Left lobe of liver (tissue), 2 donors: ENCODE measurements around the gene SLF2. TPM values are rescaled to one million over a fixed set of nuclear protein-coding genes. Genes with fewer than 3 reads are reported as not detected.

ENCODE experiments used
- ATAC-seq: fragments of 200-7000 bp; cut with Tn5 transposase; one replicate; pipeline ENCODE4 v1.9.1; 2020; ENCODE audit warnings: mild to moderate bottlenecking, moderate library complexity
- DNase-seq: peaks from one replicate; pipeline ENCODE4 v3.0.0-alpha.2; 2020; ENCODE audit warnings: low spot score
- total RNA-seq: library from RNA; stranded (reverse); gene quantifications from one replicate; pipeline ENCODE4 v1.2.1, GENCODE V29; 2021
- donor health status: DM: no; HTN: no; CAD: no; lungs with moderate emphysema.
- donor health status: DM: no; HTN: yes; CAD: no.

Gene SLF2
- total RNA-seq, 1 donor from 2014 or later, result 7.7 TPM

- no peak for DNase-seq
- no peak for ATAC-seq
These were observed 82.4 kb downstream of the SLF2 start for GRCh38 chr10:100995181-100995580.

GRCh38 chr10:100996678-100997359 is 84.1 kb downstream of the SLF2 start:
- peak; percentile 9 for ATAC-seq

GRCh38 chr10:100997360-100998182 is 84.8 kb downstream of the SLF2 start:
- ATAC-seq (peak; percentile 71), DNase-seq (peak; percentile 85)

More at GRCh38 chr10:100996678-100997359, 84.1 kb downstream of the SLF2 start:
- DNase-seq, result no peak

GRCh38 chr10:100998183-100998990 is 85.6 kb downstream of the SLF2 start:
- peak; percentile 57 for ATAC-seq
- peak; percentile 85 for DNase-seq

- DNase-seq (peak; percentile 85), ATAC-seq (peak; percentile 73)
These were observed 86.4 kb downstream of the SLF2 start for GRCh38 chr10:100998991-100999741.

GRCh38 chr10:100999742-101000126 is 87.0 kb downstream of the SLF2 start, which contains the start of gene LZTS2:
LZTS2 (plus strand) TSS chr10:100999808; CDS start chr10:101002539, 2,731 bp downstream.
- no peak for ATAC-seq
- no peak for DNase-seq

- DNase-seq (no peak), ATAC-seq (no peak)
These were observed 87.6 kb downstream of the SLF2 start for GRCh38 chr10:101000127-101000914.

- DNase-seq (no peak), ATAC-seq (no peak)
These were observed 88.3 kb downstream of the SLF2 start for GRCh38 chr10:101000915-101001658.

- DNase-seq, result no peak
- ATAC-seq, result no peak
These were observed 88.9 kb downstream of the SLF2 start for GRCh38 chr10:101001659-101002035.

GRCh38 chr10:101002456-101002855 is 89.7 kb downstream of the SLF2 start:
- ATAC-seq (no peak), DNase-seq (no peak)

GRCh38 chr10:101003639-101004206 is 91.0 kb downstream of the SLF2 start:
- no peak for ATAC-seq

GRCh38 chr10:101005361-101005760 is 92.6 kb downstream of the SLF2 start:
- ATAC-seq, result no peak
- DNase-seq, result no peak

More at GRCh38 chr10:101003639-101004206, 91.0 kb downstream of the SLF2 start:
- DNase-seq, result no peak

GRCh38 chr10:101005869-101006567 is 93.3 kb downstream of the SLF2 start:
- no peak for DNase-seq

GRCh38 chr10:101006593-101007098 is 93.9 kb downstream of the SLF2 start:
- DNase-seq (no peak), ATAC-seq (no peak)

More at GRCh38 chr10:101005869-101006567, 93.3 kb downstream of the SLF2 start:
- no peak for ATAC-seq

GRCh38 chr10:101007099-101007711 is 94.4 kb downstream of the SLF2 start:
- DNase-seq, result no peak

GRCh38 chr10:101007915-101008822 is 95.4 kb downstream of the SLF2 start:
- ATAC-seq (no peak), DNase-seq (no peak)

More at GRCh38 chr10:101007099-101007711, 94.4 kb downstream of the SLF2 start:
- ATAC-seq, result no peak
